DMS114 treated with DMSO at 0.1 percent for 48 hours (cell line): ENCODE results near the gene SLC35E4.
A peak's percentile ranks its signal among the peaks of the same experiment; 100 is the strongest.
"Not testable (repeated sequence)": the region's sequence is repeated elsewhere in the genome, so short reads cannot be mapped to it uniquely, and the experiment has no call there.

Source experiments
- DNase-seq: peaks from one replicate; lab custom pipeline; 2025; ENCODE audit not compliant: unreplicated experiment; lab: John Stamatoyannopoulos, UW

The SLC35E4 gene

GRCh38 chr22:30635273-30636225 is at the start of gene SLC35E4:
SLC35E4 (plus strand) TSS chr22:30635781; CDS start chr22:30636451, 670 bp downstream.
- peak; percentile 77 for DNase-seq

- DNase-seq: no peak
These were observed 49.2 kb upstream of the SLC35E4 start for GRCh38 chr22:30586414-30586813.

- no peak for DNase-seq
These were observed 44.4 kb upstream of the SLC35E4 start for GRCh38 chr22:30591191-30591587.

- peak; percentile 96 for DNase-seq
These were observed 43.8 kb upstream of the SLC35E4 start, which contains the start of gene PES1 for GRCh38 chr22:30591588-30592359. PES1 (minus strand) TSS chr22:30591910; CDS start chr22:30591833, 77 bp downstream.

GRCh38 chr22:30592360-30592713 is 43.2 kb upstream of the SLC35E4 start:
- DNase-seq: not testable (repeated sequence)

- no peak for DNase-seq
These were observed 39.4 kb upstream of the SLC35E4 start for GRCh38 chr22:30596199-30596598.

GRCh38 chr22:30596886-30597285 is 38.7 kb upstream of the SLC35E4 start:
- DNase-seq: no peak

- DNase-seq: no peak
These were observed 36.6 kb upstream of the SLC35E4 start for GRCh38 chr22:30598986-30599385.

GRCh38 chr22:30600921-30601320 is 34.7 kb upstream of the SLC35E4 start:
- no peak for DNase-seq

- no peak for DNase-seq
These were observed 34.1 kb upstream of the SLC35E4 start for GRCh38 chr22:30601464-30601863.

GRCh38 chr22:30602049-30602448 is 33.5 kb upstream of the SLC35E4 start:
- DNase-seq: peak; percentile 30

- no peak for DNase-seq
These were observed 31.8 kb upstream of the SLC35E4 start for GRCh38 chr22:30603801-30604200.

- DNase-seq: no peak
These were observed 30.9 kb upstream of the SLC35E4 start for GRCh38 chr22:30604723-30605122.

GRCh38 chr22:30605449-30606110 is 30.0 kb upstream of the SLC35E4 start:
- peak; percentile 30 for DNase-seq

GRCh38 chr22:30606455-30607299 is 28.9 kb upstream of the SLC35E4 start, which contains the start of gene TCN2:
TCN2 (plus strand) TSS chr22:30607174; CDS start chr22:30607332, 158 bp downstream.
- peak; percentile 54 for DNase-seq

GRCh38 chr22:30607300-30607930 is 28.2 kb upstream of the SLC35E4 start:
- no peak for DNase-seq

- no peak for DNase-seq
These were observed 27.6 kb upstream of the SLC35E4 start for GRCh38 chr22:30607939-30608338.

- no peak for DNase-seq
These were observed 26.1 kb upstream of the SLC35E4 start for GRCh38 chr22:30609260-30610185.

- DNase-seq: no peak
These were observed 25.3 kb upstream of the SLC35E4 start for GRCh38 chr22:30610299-30610698.
